Panc1 (cell line): ENCODE measurements around the gene EVL. TPM values are rescaled to one million over a fixed set of nuclear protein-coding genes. Genes with fewer than 3 reads are reported as not detected.

ENCODE experiments used
- ATAC-seq: fragments of 200-7000 bp; cut with Tn5 transposase; 2 replicates; pipeline ENCODE4 v1.9.1; 2020; ENCODE audit warnings: mild to moderate bottlenecking, moderate library complexity
- BruUV-seq: library from RNA; stranded (reverse); fragments of 400-500 nt; replicated peaks from 2 replicates; lab custom pipeline; 2021; lab: Mats Ljungman, UMichigan
- CTCF ChIA-PET: fragments of 300-600 bp; sonication (Branson Sonifier 250); formaldehyde crosslinking; loops from one replicate; lab custom pipeline; 2022; ENCODE audit warnings: antibody characterized with exemption; lab: Charles Lee
- POLR2A ChIA-PET: fragments of 300-600 bp; sonication (Branson Sonifier 250); formaldehyde crosslinking; loops from one replicate; lab custom pipeline; 2022; ENCODE audit warnings: antibody characterized with exemption; lab: Charles Lee
- DNase-seq: peaks from one replicate; pipeline ENCODE4 v3.0.0-alpha.2; 2010; ENCODE audit warnings: low read depth, low spot score
- H3K27ac ChIP-seq: 2 replicates; pipeline ENCODE4 v1.5.1; 2011; ENCODE audit warnings: mild to moderate bottlenecking, low read length, inconsistent platforms
- H3K27me3 ChIP-seq: fragments of 200-500 bp; sonication (Bioruptor generic); 2 replicates; pipeline ENCODE4 v1.6.0; 2014; ENCODE audit warnings: low read length, inconsistent platforms; ENCODE audit not compliant: control insufficient read depth, insufficient read depth
- H3K36me3 ChIP-seq: fragments of 200-500 bp; sonication (Bioruptor generic); 2 replicates; pipeline ENCODE4 v1.5.1; 2014; ENCODE audit warnings: inconsistent platforms, mild to moderate bottlenecking, low read length, moderate library complexity; ENCODE audit not compliant: control insufficient read depth, insufficient read depth
- H3K4me1 ChIP-seq: 2 replicates; pipeline ENCODE4 v1.5.1; 2011; ENCODE audit warnings: inconsistent platforms, mild to moderate bottlenecking, low read length, moderate library complexity; ENCODE audit not compliant: control insufficient read depth, insufficient read depth
- H3K4me3 ChIP-seq, 2 experiments: 2 replicates each; pipeline ENCODE4 v1.5.1; 2011 to 2012; ENCODE audit warnings: low read depth in 2 of 2, low read length in 2 of 2, mild to moderate bottlenecking in 2 of 2, inconsistent platforms in 1 of 2, moderate library complexity in 1 of 2
- H3K9me3 ChIP-seq: fragments of 200-500 bp; sonication (Bioruptor generic); 2 replicates; pipeline ENCODE4 v1.5.1; 2014; ENCODE audit warnings: low read depth, mild to moderate bottlenecking, inconsistent platforms, low read length, moderate library complexity; ENCODE audit not compliant: control insufficient read depth, insufficient read depth
- CTCF ChIP-seq: fragments of 450-650 bp; IDR thresholded peaks from 2 replicates; pipeline ENCODE4 v1.5.1; 2017; ENCODE audit warnings: mild to moderate bottlenecking
- POLR2AphosphoS5 ChIP-seq: IDR thresholded peaks from 2 replicates; pipeline ENCODE4 v1.6.1; 2012; ENCODE audit warnings: mild to moderate bottlenecking, low read depth, low read length, moderate library complexity
- REST ChIP-seq, 2 experiments: IDR thresholded peaks; 2 replicates each; pipeline ENCODE4 v1.6.1; 2011 to 2012; ENCODE audit warnings: low read depth in 2 of 2, control low read depth in 1 of 2, low read length in 1 of 2, mild to moderate bottlenecking in 1 of 2, moderate library complexity in 1 of 2; ENCODE audit not compliant: insufficient read depth in 1 of 2
- SIN3A ChIP-seq: IDR thresholded peaks from 2 replicates; pipeline ENCODE4 v1.6.1; 2012; ENCODE audit warnings: low read depth, mild to moderate bottlenecking, low read length, moderate library complexity, borderline replicate concordance; ENCODE audit not compliant: insufficient read depth
- TCF7L2 ChIP-seq: IDR thresholded peaks from 2 replicates; pipeline ENCODE4 v1.6.1; 2011; ENCODE audit warnings: mild to moderate bottlenecking, low read depth, low read length, inconsistent platforms
- in situ Hi-C: cut with HindIII; loops from 2 replicates; pipeline ENCODE4 v1.10.0; 2016; ENCODE audit warnings: low sequenced_read_pairs, low pct_unique_long_range_greater_than_20kb
- intact Hi-C: fragments of 100-400 bp; cut with micrococcal nuclease; formaldehyde crosslinking; loops from one replicate; pipeline ENCODE4 v1.10.0; 2022; ENCODE audit not compliant: unreplicated experiment
- total RNA-seq: library from RNA; stranded (reverse); gene quantifications from one replicate; pipeline ENCODE4 v1.2.1, GENCODE V29; 2021; ENCODE audit not compliant: unreplicated experiment

Gene EVL
- total RNA-seq, 1 experiment from 2014 or later: 38.3 TPM

GRCh38 chr14:100116134-100116533, 50.9 kb downstream of the EVL start:
- intact Hi-C loops (no loop called here), in situ Hi-C loops (no loop called here)
- ChIA-PET POLR2A (no interaction called here), CTCF (no interaction called here)
- BruUV-seq: no TSS peak
- Histone ChIP-seq H3K27me3 (no peaks in the 10 kb centered on the region), H3K27ac (no peak overlapping the region), H3K4me1 (no peaks in the 10 kb centered on the region), H3K9me3 (no peaks in the 10 kb centered on the region), H3K36me3 (no peaks in the 10 kb centered on the region), H3K4me3 (no peak overlapping the region)
- ATAC-seq (no peak), DNase-seq (no peak)
- TF ChIP-seq POLR2AphosphoS5: no peak
- TF ChIP-seq REST (IDR thresholded peaks at IDR 0.05; ENCODE audit: insufficient read depth in 1 of 2, low read depth in 2 of 2, low read length in 1 of 2): no peak
- TF ChIP-seq CTCF: no peak
- TF ChIP-seq TCF7L2: no peak
- TF ChIP-seq SIN3A: no peak

- Histone ChIP-seq H3K9me3 (no peaks in the 10 kb centered on the region), H3K4me3 (no peak overlapping the region), H3K36me3 (no peaks in the 10 kb centered on the region), H3K27ac (no peak overlapping the region), H3K4me1 (no peaks in the 10 kb centered on the region), H3K27me3 (no peaks in the 10 kb centered on the region)
- TF ChIP-seq POLR2AphosphoS5 (no peak), CTCF (no peak), TCF7L2 (no peak), SIN3A (no peak), REST (IDR thresholded peaks at IDR 0.05; ENCODE audit: insufficient read depth in 1 of 2, low read depth in 2 of 2, low read length in 1 of 2) (no peak)
- DNase-seq: no peak
- BruUV-seq: no TSS peak
- intact Hi-C loops: no loop called here
- ChIA-PET POLR2A (no interaction called here), CTCF (no interaction called here)
- no peak for ATAC-seq
- in situ Hi-C loops: no loop called here
Measured at GRCh38 chr14:100117026-100117425, 51.8 kb downstream of the EVL start.
